Psoas muscle (tissue), 8 donors: ENCODE measurements around the gene BRD2. TPM values are rescaled to one million over a fixed set of nuclear protein-coding genes. Genes with fewer than 3 reads are reported as not detected.

Experiments used
- ATAC-seq, 4 donors: fragments of 200-7000 bp; cut with Tn5 transposase; one replicate each; pipeline ENCODE4 v1.9.1; 2020; ENCODE audit warnings: moderate library complexity in 3 of 4, mild to moderate bottlenecking in 2 of 4
- DNase-seq, 2 donors: peaks; one replicate each; pipeline ENCODE4 v3.0.0-alpha.2; 2020
- H3K27ac ChIP-seq: fragments of 200-600 bp; one replicate; pipeline ENCODE4 v1.8.0; 2022
- H3K27me3 ChIP-seq, 3 donors: fragments of 200-600 bp in 1 of 3; one replicate each; pipeline versions ENCODE4 v1.6.1 to v1.8.0; 2013 to 2022; ENCODE audit warnings: low read length in 2 of 3, mild to moderate bottlenecking in 2 of 3, moderate library complexity in 1 of 3; ENCODE audit not compliant: insufficient read depth in 3 of 3
- H3K36me3 ChIP-seq, 2 donors: fragments of 200-600 bp in 1 of 2; one replicate each; pipeline versions ENCODE4 v1.6.1 to v1.8.0; 2013 to 2022; ENCODE audit warnings: low read depth in 1 of 2, mild to moderate bottlenecking in 1 of 2, moderate library complexity in 1 of 2; ENCODE audit not compliant: insufficient read depth in 1 of 2
- H3K4me1 ChIP-seq: fragments of 200-600 bp; one replicate; pipeline ENCODE4 v1.8.0; 2022
- H3K4me3 ChIP-seq: fragments of 200-600 bp; one replicate; pipeline ENCODE4 v1.8.0; 2022; ENCODE audit warnings: mild to moderate bottlenecking
- H3K9me3 ChIP-seq: fragments of 200-600 bp; one replicate; pipeline ENCODE4 v1.8.0; 2022
- WGBS, 3 donors: extraction: QIAGEN DNeasy Blood & Tissue Kit; methylation state at CpG; one replicate each; pipeline versions ENCODE4 v1.1.6 to v1.1.7; 2013; 5-methylcytosine and 5-hydroxymethylcytosine counted together
- intact Hi-C, 2 donors: fragments of 100-400 bp; cut with DNase I; formaldehyde crosslinking; loops; one replicate each; pipeline versions ENCODE4 v1.11.0 to v1.14.2; 2022
- polyA plus RNA-seq, 3 donors: library from polyadenylated mRNA; stranded (reverse); fragments of 200-250 nt; gene quantifications; one replicate each; pipeline ENCODE4 v1.2.3, GENCODE V29; 2013
- total RNA-seq, 4 donors: library from RNA; stranded (reverse); fragmentation: NEBNext Ultra II Directional in 2 of 4; extraction: Animal tissue kit (Norgen Biotek cat#: 25700) in 2 of 4; gene quantifications; one replicate each; pipeline versions ENCODE4 v1.2.1 to v1.2.4, GENCODE V29; 2021 to 2023
- TF ChIP-seq, protein P1 (sequence below): fragments of 200-600 bp; IDR thresholded peaks from one replicate; pipeline ENCODE4 v1.8.0; 2022; ENCODE audit warnings: antibody characterized with exemption
- donor health status: healthy with polysubstance abuse.
- donor health status: DM: no; HTN: no; CAD: no; lungs with moderate emphysema.
- donor health status: Bipolar disorder and iron deficiency.
- donor health status: healthy.
- donor health status: DM: yes; HTN: yes; CAD: no.
- donor health status: DM: no; HTN: no; CAD: no.
- donor health status: DM: no; HTN: no; CAD: no.
- donor health status: DM: yes; HTN: yes; CAD: no.

The BRD2 gene
- total and polyA plus RNA-seq, 7 donors, result 62.2 to 135 (median 93.0) TPM

DNA sequence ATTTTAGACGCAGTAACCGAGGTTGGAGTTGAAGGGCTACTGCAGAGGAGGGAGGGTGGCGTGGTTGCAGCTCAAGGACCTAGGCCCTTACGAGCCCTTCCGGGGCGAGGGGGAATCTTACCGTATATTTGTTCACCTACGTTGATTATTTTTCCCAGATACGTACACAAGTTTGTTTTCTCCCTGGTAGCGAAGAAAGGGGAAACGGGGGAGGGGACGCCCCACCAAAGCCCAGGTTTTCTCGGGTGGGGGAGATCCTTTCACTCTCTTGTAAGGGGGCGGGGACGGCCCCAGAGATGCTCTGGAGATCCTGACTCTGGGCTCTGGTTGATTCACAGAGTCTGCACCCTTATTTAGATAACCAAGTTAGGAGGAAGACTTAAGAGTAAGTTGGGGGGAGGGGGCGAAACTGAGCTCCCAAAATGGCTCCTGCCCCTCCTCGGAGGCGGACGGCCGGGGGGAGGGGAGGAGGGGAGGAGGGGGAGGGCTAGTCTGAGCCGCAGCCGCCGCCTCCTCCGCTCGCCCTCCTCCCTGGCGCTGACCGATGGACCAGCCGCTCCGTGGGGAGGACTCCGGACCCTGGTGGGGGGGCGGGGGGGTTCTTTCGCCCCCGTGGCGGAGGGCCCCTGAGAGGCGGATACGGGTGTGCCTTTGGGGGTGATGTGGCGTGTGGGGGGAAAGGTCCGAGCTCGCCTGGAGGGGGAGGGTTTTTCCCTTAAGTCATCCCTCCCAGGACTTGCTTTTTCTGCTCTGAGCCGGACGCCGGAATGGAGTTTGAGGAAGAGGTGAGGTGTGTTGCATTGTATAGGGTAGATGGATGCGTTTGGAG lies 2.2 kb downstream of the BRD2 start:
- TF ChIP-seq, protein P1, sequence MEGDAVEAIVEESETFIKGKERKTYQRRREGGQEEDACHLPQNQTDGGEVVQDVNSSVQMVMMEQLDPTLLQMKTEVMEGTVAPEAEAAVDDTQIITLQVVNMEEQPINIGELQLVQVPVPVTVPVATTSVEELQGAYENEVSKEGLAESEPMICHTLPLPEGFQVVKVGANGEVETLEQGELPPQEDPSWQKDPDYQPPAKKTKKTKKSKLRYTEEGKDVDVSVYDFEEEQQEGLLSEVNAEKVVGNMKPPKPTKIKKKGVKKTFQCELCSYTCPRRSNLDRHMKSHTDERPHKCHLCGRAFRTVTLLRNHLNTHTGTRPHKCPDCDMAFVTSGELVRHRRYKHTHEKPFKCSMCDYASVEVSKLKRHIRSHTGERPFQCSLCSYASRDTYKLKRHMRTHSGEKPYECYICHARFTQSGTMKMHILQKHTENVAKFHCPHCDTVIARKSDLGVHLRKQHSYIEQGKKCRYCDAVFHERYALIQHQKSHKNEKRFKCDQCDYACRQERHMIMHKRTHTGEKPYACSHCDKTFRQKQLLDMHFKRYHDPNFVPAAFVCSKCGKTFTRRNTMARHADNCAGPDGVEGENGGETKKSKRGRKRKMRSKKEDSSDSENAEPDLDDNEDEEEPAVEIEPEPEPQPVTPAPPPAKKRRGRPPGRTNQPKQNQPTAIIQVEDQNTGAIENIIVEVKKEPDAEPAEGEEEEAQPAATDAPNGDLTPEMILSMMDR, result no peak
- DNase-seq (peak; percentile 93 to 96), ATAC-seq (peak; percentile 48 to 63 (median 55))
- intact Hi-C loops, result loop anchor here (5.0 to 10.0 kb wide), 2 partner anchors 232 to 1156 kb away; partner anchors contain the start of genes HSD17B8 (in 1 of the 2), HSPA1A (in 1 of the 2), HSPA1L (in 1 of the 2) and RXRB (in 1 of the 2)
- Histone ChIP-seq H3K4me3 (peak overlapping the region; percentile 79), H3K4me1 (peaks cover 25% of the 10 kb centered on the region), H3K36me3 (peaks cover 11 to 35% of the 10 kb centered on the region in 2 donors), H3K27ac (peak overlapping the region; percentile 100), H3K27me3 (no peaks in the 10 kb centered on the region), H3K9me3 (no peaks in the 10 kb centered on the region)
- WGBS, 3 donors, result 0 to 1% (median 0%) methylated on average over 35 to 43 of the region's 43 CpGs

DNA sequence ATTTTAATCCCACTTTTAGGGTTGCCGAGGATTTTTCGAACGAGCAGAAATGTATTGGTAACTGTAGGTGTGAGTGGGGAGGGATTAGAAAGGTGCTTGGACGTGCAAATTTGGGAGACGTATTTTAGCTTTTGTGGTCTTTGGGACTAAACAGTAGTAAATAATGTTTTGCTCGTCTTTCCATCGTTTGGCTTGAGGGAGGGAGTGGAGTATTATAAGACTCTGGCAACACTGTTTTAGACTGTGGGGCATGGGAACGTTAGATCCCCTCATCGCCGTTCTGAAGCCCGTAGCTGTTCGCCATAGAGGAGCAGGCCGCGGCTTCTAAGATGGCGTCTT lies 2.8 kb downstream of the BRD2 start:
- Histone ChIP-seq H3K4me1 (peaks cover 25% of the 10 kb centered on the region), H3K36me3 (peaks cover 13 to 41% of the 10 kb centered on the region in 2 donors), H3K27me3 (no peaks in the 10 kb centered on the region), H3K9me3 (no peaks in the 10 kb centered on the region), H3K4me3 (peak overlapping the region; percentile 79), H3K27ac (peak overlapping the region; percentile 100)
- intact Hi-C loops, result loop anchor here (5.0 to 10.0 kb wide), 2 partner anchors 231 to 1156 kb away; partner anchors contain the start of genes HSD17B8 (in 1 of the 2), HSPA1A (in 1 of the 2), HSPA1L (in 1 of the 2) and RXRB (in 1 of the 2)
- TF ChIP-seq, protein P1, result no peak
- 0% methylated on average over 15 of the region's 15 CpGs for WGBS, 3 donors
- no peak for ATAC-seq
- no peak for DNase-seq

GRCh38 chr6:32971581-32972352 lies 3.4 kb downstream of the BRD2 start:
- ATAC-seq (peak; percentile 54 to 65 (median 60)), DNase-seq (peak; percentile 99 to 100)
- Histone ChIP-seq H3K4me3 (peak overlapping the region; percentile 79), H3K9me3 (no peaks in the 10 kb centered on the region), H3K27ac (peak overlapping the region; percentile 100), H3K36me3 (peaks cover 19 to 47% of the 10 kb centered on the region in 2 donors), H3K27me3 (no peaks in the 10 kb centered on the region), H3K4me1 (peaks cover 25% of the 10 kb centered on the region)
- 0 to 1% (median 0%) methylated on average over 50 to 58 of the region's 58 CpGs for WGBS, 3 donors
- intact Hi-C loops, result loop anchor here (5.0 to 10.0 kb wide), 2 partner anchors 231 to 1157 kb away; partner anchors contain the start of genes HSD17B8 (in 1 of the 2), HSPA1A (in 1 of the 2), HSPA1L (in 1 of the 2) and RXRB (in 1 of the 2)
- TF ChIP-seq, protein P1, result no peak

GRCh38 chr6:32972353-32973143 lies 4.2 kb downstream of the BRD2 start:
- Histone ChIP-seq H3K27me3 (no peaks in the 10 kb centered on the region), H3K9me3 (no peaks in the 10 kb centered on the region), H3K27ac (peak overlapping the region; percentile 100), H3K4me1 (peaks cover 26% of the 10 kb centered on the region), H3K4me3 (peak overlapping the region; percentile 79), H3K36me3 (peaks cover 22 to 54% of the 10 kb centered on the region in 2 donors)
- peak in 2 of 4 donors; percentile 0 to 1 for ATAC-seq
- intact Hi-C loops, result loop anchor here (5.0 to 10.0 kb wide), 2 partner anchors 230 to 1158 kb away; partner anchors contain the start of genes HSD17B8 (in 1 of the 2), HSPA1A (in 1 of the 2), HSPA1L (in 1 of the 2) and RXRB (in 1 of the 2)
- TF ChIP-seq, protein P1, result no peak
- peak in 1 of 2 donors; percentile 46 for DNase-seq
- 0% methylated on average over 69 to 70 of the region's 70 CpGs for WGBS, 3 donors
